Fibroblast of the aortic adventitia (primary cell): ENCODE data around the gene TEPSIN. TPM values are rescaled to one million over a fixed set of nuclear protein-coding genes. Genes with fewer than 3 reads are reported as not detected.

ENCODE experiments used
- DNase-seq: peaks from one replicate; pipeline ENCODE4 v3.0.0-alpha.2; 2010; ENCODE audit warnings: low read depth
- H3K4me3 ChIP-seq: 2 replicates; pipeline ENCODE4 v1.5.1; 2011; ENCODE audit warnings: low read depth, mild to moderate bottlenecking, control low read depth, low read length, moderate library complexity
- CTCF ChIP-seq: IDR thresholded peaks from 2 replicates; pipeline ENCODE4 v1.5.1; 2011; ENCODE audit warnings: mild to moderate bottlenecking, low read length, control low read depth, inconsistent platforms; ENCODE audit not compliant: insufficient read depth
- total RNA-seq: library from RNA; depleted of rRNA; stranded (reverse); fragments of >200 nt; gene quantifications from 2 replicates; pipeline ENCODE4 v1.2.3, GENCODE V29; 2012; ENCODE audit warnings: low replicate concordance

Gene TEPSIN
- total RNA-seq, 1 donor, result 13.3 TPM

- DNase-seq, result no peak
- no peak for TF ChIP-seq CTCF
- peak overlapping the region; percentile 78 for H3K4me3 ChIP-seq
Measured at GRCh38 chr17:81221842-81222619, 16.8 kb downstream of the TEPSIN start.

GRCh38 chr17:81221371-81221841 is 17.4 kb downstream of the TEPSIN start:
- peak overlapping the region; percentile 78 for H3K4me3 ChIP-seq
- TF ChIP-seq CTCF, result no peak
- DNase-seq, result no peak

GRCh38 chr17:81219476-81220180 is 19.2 kb downstream of the TEPSIN start:
- H3K4me3 ChIP-seq, result no peak overlapping the region
- DNase-seq, result no peak
- no peak for TF ChIP-seq CTCF

GRCh38 chr17:81218991-81219390 is 19.9 kb downstream of the TEPSIN start:
- H3K4me3 ChIP-seq, result no peak overlapping the region
- TF ChIP-seq CTCF, result no peak
- DNase-seq, result no peak

- no peak for TF ChIP-seq CTCF
- DNase-seq, result no peak
- no peak overlapping the region for H3K4me3 ChIP-seq
Measured at GRCh38 chr17:81218459-81218858, 20.4 kb downstream of the TEPSIN start.

GRCh38 chr17:81217491-81217890 is 21.4 kb downstream of the TEPSIN start:
- no peak for TF ChIP-seq CTCF
- DNase-seq, result no peak
- no peak overlapping the region for H3K4me3 ChIP-seq
